ENCODE data around the gene IQSEC3.

IQSEC3 gene

DNA sequence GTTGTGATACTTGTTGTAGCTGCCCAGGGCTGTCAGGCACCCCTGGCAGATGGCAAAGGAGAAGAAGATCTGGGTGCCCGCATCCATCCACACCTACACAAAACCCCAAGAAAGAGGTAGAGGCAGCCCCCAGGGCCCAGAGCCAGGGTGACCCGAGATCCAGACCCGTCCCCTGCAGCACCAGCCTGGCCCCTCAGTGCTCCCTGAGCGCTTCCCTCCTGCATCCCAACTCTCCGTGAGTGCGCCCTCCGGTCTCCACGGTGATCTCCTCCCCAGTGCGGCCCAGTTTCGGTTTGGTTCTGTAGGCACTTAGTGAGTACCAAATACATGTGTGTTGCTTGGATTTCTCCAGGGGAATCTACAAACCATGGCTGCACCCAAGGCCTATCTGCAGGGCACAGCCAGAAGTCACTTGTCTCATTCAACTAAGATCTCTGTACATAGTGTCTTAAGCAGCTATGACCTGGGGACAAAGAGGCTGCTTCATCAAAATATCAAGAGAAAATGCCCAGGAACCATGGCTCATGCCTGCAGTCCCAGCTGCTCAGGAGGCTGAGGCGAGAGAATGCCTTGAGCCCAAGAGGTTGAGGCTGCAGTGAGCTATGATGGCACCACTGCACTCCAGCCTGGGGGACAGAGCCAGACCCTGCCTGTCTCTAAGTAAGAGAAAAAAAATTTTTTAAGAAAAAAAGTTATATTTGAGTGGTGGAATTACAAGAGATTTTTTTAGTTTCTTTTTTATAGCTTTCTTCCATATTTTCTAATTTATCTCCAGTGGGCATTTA, 131.5 kb downstream of the IQSEC3 start:
- DNase-seq (ENCODE audit: low read depth in 2 of 2), result no peak
- TF ChIP-seq, protein P1, sequence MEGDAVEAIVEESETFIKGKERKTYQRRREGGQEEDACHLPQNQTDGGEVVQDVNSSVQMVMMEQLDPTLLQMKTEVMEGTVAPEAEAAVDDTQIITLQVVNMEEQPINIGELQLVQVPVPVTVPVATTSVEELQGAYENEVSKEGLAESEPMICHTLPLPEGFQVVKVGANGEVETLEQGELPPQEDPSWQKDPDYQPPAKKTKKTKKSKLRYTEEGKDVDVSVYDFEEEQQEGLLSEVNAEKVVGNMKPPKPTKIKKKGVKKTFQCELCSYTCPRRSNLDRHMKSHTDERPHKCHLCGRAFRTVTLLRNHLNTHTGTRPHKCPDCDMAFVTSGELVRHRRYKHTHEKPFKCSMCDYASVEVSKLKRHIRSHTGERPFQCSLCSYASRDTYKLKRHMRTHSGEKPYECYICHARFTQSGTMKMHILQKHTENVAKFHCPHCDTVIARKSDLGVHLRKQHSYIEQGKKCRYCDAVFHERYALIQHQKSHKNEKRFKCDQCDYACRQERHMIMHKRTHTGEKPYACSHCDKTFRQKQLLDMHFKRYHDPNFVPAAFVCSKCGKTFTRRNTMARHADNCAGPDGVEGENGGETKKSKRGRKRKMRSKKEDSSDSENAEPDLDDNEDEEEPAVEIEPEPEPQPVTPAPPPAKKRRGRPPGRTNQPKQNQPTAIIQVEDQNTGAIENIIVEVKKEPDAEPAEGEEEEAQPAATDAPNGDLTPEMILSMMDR (IDR thresholded peaks at IDR 0.05; ENCODE audit: low read depth, low read length), result no peak

DNA sequence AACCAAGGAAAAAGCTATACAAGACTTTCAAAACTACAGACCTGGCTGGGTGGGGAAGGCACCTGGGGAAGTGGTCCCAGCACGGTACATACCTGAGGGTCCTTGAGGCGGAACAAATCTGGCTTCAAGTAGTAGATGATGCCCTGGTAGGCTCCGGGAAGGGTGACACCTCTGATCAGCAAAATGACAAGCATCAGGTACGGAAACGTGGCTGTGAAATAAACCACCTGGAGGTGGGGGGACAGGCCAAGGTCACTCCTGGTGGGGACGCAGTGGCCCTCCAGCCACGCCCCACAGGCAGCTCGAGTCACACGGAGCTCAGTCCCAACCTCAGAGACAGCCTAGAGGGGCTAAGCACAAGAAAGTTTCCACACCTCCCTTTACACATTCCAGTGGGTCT, 132.1 kb downstream of the IQSEC3 start:
- TF ChIP-seq, protein P1 (IDR thresholded peaks at IDR 0.05; ENCODE audit: low read depth, low read length), result no peak
- DNase-seq (ENCODE audit: low read depth in 2 of 2), result no peak

More for the DNA sequence above, 131.5 kb downstream of the IQSEC3 start:
- H3K4me3 ChIP-seq (replicated peaks in 1 of 2; ENCODE audit: low read depth in 2 of 2, low read length in 2 of 2), result no peak overlapping the region

DNA sequence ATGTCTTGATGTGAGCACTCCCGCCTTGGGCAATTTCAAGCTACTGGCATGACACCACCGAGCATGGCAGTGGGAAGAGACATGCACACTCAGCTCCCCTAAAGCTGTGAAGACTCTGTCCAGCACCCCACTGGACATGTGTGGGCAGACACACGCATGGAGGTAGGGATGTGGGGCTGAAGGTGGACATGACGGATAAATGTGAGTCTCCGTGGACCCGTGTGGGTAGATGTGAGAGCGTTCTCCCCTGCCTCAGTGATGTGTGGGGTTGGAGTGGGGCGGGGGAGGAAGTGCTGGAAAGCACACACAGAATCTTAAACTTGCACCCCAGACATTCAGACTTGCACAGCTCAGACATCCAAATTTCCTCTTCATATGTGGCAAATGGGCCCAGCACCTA, 134.8 kb downstream of the IQSEC3 start:
- TF ChIP-seq, protein P1 (IDR thresholded peaks at IDR 0.05; ENCODE audit: low read depth, low read length), result no peak
- DNase-seq (ENCODE audit: low read depth in 2 of 2), result no peak
- no peak overlapping the region for H3K4me3 ChIP-seq (replicated peaks in 1 of 2; ENCODE audit: low read depth in 2 of 2, low read length in 2 of 2)

More for the DNA sequence above, 132.1 kb downstream of the IQSEC3 start:
- H3K4me3 ChIP-seq (replicated peaks in 1 of 2; ENCODE audit: low read depth in 2 of 2, low read length in 2 of 2), result no peak overlapping the region

DNA sequence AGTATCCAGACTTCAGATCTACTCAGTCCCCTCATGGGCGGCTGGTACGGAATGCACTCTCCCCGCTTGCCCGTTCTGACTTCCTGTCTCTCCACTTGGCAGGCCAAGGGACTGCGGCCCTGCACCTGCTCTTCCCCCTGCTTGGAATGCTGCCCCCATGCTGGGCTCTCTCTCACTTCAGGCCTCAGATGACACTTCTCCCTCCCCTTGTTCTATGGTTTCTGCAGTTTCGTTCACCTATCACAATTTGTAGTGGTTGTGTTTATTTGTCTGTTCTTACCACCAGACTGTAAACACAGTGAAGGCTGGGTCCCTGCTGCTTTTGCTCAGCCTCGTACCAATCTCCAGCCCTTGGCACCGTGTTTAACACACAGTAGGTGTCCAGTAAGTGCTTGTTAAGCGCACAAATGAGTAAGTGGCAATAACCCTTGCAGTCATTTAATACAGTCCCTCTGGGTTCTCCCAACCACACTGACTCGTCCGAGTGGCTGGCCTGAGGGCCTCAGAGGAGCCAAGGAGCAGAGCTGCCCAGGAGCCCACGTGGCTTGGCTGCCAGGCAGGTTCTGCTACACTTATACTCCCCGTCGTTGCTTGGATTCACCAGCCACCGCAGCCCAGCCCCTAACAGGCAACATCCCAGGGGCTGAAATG, 135.6 kb downstream of the IQSEC3 start:
- TF ChIP-seq, protein P1 (IDR thresholded peaks at IDR 0.05; ENCODE audit: low read depth, low read length), result no peak
- no peak overlapping the region for H3K4me3 ChIP-seq (replicated peaks in 1 of 2; ENCODE audit: low read depth in 2 of 2, low read length in 2 of 2)
- DNase-seq (ENCODE audit: low read depth in 2 of 2), result no peak

DNA sequence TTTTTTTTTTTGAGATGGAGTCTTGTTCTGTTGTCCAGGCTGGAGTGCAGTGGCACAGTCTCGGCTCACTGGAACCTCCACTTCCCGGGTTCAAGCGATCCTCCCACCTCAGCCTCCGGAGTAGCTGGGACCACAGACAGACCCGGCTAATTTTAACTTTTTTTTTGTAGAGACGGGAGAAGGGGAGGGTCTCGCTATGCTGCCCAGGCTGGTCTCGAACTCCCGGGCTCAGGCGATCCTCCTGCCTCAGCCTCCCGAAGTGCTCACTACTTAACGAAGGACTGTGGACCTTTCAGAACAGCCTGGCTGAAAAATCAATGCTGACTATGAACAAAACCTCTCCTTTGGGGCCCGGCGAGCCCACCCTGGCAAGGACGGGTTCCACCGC, 136.5 kb downstream of the IQSEC3 start:
- no peak overlapping the region for H3K4me3 ChIP-seq (replicated peaks in 1 of 2; ENCODE audit: low read depth in 2 of 2, low read length in 2 of 2)
- TF ChIP-seq, protein P1 (IDR thresholded peaks at IDR 0.05; ENCODE audit: low read depth, low read length), result no peak
- no peak for DNase-seq (ENCODE audit: low read depth in 2 of 2)

DNA sequence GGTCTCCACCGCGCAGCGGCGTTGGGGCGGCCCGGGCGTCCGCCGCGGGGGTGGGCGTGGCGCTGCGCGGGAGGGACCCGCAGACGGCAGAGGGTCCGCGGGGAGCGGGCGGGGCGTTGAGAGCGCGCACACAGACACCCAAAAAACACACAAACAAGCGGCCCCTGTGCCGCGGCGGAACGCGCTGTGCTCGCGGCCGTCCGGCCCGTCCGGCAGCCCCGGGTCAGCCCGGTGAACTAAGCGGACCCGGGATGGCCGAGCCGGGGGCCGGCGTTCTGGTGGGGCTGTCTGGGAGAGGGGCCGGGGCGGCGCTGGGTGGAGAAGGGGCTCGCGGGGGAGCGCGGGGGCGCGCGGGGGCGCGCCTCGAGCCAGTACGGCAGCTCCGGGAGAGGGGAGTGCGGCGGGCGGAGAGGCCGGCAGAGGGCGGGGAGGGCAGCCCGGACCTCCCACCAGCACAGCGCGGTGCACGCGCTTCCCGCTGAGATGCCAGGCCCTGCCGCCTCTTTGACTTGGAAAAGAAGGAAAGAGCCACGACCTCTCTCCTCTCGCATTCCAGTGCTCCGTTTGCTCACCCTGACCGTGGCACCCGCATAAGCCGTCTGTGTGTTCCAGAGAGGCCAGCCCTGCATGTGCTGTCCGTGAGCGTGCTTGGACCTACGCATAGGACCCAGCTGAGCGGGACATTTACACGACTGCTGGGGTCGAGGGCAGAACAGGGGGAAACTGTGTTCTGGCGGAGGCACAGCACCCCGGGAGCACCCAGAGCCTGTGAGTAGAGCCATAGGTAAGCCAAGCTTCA, 137.1 kb downstream of the IQSEC3 start:
- H3K4me3 ChIP-seq (replicated peaks in 1 of 2; ENCODE audit: low read depth in 2 of 2, low read length in 2 of 2), result peak overlapping the region; percentile 21 to 26
- TF ChIP-seq, protein P1 (IDR thresholded peaks at IDR 0.05; ENCODE audit: low read depth, low read length), result no peak
- peak in 1 of 2 donors; percentile 17 for DNase-seq (ENCODE audit: low read depth in 2 of 2)

All from cardiac fibroblast (primary cell).